Loucy (cell line): ENCODE data around the gene OSBP.

Experiments used
- H2AFZ ChIP-seq: fragments of 200-600 bp; sonication (generic); 2 replicates; pipeline ENCODE4 v1.6.0; 2016; ENCODE audit warnings: antibody characterized with exemption, mild to moderate bottlenecking, low read length, moderate library complexity
- H3F3A ChIP-seq: fragments of 200-600 bp; 2 replicates; pipeline ENCODE4 v1.6.0; 2016; ENCODE audit warnings: antibody characterized with exemption, low read depth, mild to moderate bottlenecking
- H3K27me3 ChIP-seq: fragments of 200-600 bp; sonication (generic); 2 replicates; pipeline ENCODE4 v1.6.1; 2014; ENCODE audit warnings: low read length, mild to moderate bottlenecking; ENCODE audit not compliant: insufficient read depth, poor library complexity, severe bottlenecking
- H3K36me3 ChIP-seq: fragments of 200-600 bp; sonication (generic); 2 replicates; pipeline ENCODE4 v1.6.1; 2016; ENCODE audit warnings: low read length; ENCODE audit not compliant: insufficient read depth
- H3K4me1 ChIP-seq: fragments of 200-600 bp; sonication (generic); 2 replicates; pipeline ENCODE4 v1.5.1; 2014; ENCODE audit warnings: low read length, mild to moderate bottlenecking; ENCODE audit not compliant: insufficient read depth, poor library complexity, severe bottlenecking
- H3K4me2 ChIP-seq: fragments of 200-600 bp; sonication (generic); 2 replicates; pipeline ENCODE4 v1.6.0; 2014; ENCODE audit warnings: antibody characterized with exemption, low read length, low read depth, mild to moderate bottlenecking; ENCODE audit not compliant: poor library complexity, severe bottlenecking
- H3K4me3 ChIP-seq: fragments of 200-600 bp; sonication (generic); 2 replicates; pipeline ENCODE4 v1.5.1; 2014; ENCODE audit warnings: low read length, mild to moderate bottlenecking, mixed read lengths; ENCODE audit not compliant: poor library complexity, severe bottlenecking
- H3K79me2 ChIP-seq: fragments of 200-600 bp; sonication (generic); 2 replicates; pipeline ENCODE4 v1.6.1; 2014; ENCODE audit warnings: low read length; ENCODE audit not compliant: insufficient read depth
- H3K9ac ChIP-seq: fragments of 200-600 bp; sonication (generic); 2 replicates; pipeline ENCODE4 v1.6.0; 2014; ENCODE audit warnings: mild to moderate bottlenecking, low read depth, low read length, moderate library complexity; ENCODE audit not compliant: poor library complexity, severe bottlenecking
- H3K9me2 ChIP-seq: fragments of 200-600 bp; sonication (generic); replicated peaks from 2 replicates; pipeline ENCODE4 v1.6.1; 2016; ENCODE audit warnings: low read depth, low read length, mixed read lengths
- H3K9me3 ChIP-seq: fragments of 200-600 bp; sonication (generic); 2 replicates; pipeline ENCODE4 v1.6.1; 2014; ENCODE audit warnings: mild to moderate bottlenecking, antibody characterized with exemption, low read length, low read depth; ENCODE audit not compliant: insufficient read depth
- H4K20me1 ChIP-seq: fragments of 200-600 bp; sonication (generic); 2 replicates; pipeline ENCODE4 v1.6.0; 2014; ENCODE audit warnings: antibody characterized with exemption, low read length, mild to moderate bottlenecking; ENCODE audit not compliant: insufficient read depth, poor library complexity, severe bottlenecking
- EZH2phosphoT487 ChIP-seq: fragments of 200-600 bp; IDR thresholded peaks from 2 replicates; pipeline ENCODE4 v1.6.1; 2018; ENCODE audit warnings: antibody characterized with exemption, mild to moderate bottlenecking, moderate library complexity, borderline replicate concordance
- TF ChIP-seq, protein P1 (sequence below): fragments of 200-600 bp; sonication (generic); conservative IDR thresholded peaks from 2 replicates; pipeline ENCODE4 v1.5.1; 2014; ENCODE audit warnings: mild to moderate bottlenecking, antibody characterized with exemption, low read length

OSBP gene

DNA sequence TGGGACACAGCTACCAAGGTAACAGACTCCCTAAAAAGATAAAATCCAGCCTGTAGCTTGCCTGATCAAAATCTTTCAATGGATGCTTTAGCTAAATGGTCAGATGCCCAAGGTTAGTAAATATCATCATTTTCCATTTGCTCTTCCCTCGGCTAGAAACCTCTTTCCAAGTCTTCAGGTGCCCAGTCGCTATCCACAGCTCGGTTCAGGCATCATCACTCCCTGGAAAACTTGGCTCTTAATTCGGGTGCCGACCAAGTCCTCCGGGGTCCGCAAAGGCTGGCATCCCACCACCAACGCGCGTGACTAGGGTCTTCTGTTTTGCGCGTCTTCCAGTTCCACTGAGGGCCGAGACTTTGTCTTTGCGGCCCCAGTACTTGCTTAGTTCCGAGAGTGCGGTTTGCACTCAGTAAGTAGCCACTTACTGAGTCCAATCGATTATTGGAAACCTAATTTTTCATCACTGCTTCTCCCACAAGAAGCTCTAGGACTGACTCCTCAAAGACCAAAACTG, 59.9 kb downstream of the OSBP start:
- Histone ChIP-seq H3F3A (peaks cover 15% of the 10 kb centered on the region; the same call in 1 of the 2 replicates), H3K9me3 (no peaks in the 10 kb centered on the region), H3K4me1 (peaks cover 21% of the 10 kb centered on the region), H2AFZ (peak overlapping the region; percentile 92), H3K9ac (peak overlapping the region; percentile 70), H3K36me3 (no peaks in the 10 kb centered on the region), H3K79me2 (no peaks in the 10 kb centered on the region), H3K4me3 (peak overlapping the region; percentile 76), H3K9me2 (no peaks in the 10 kb centered on the region), H3K27me3 (no peaks in the 10 kb centered on the region), H4K20me1 (no peaks in the 10 kb centered on the region), H3K4me2 (peak overlapping the region; percentile 76)
- TF ChIP-seq, protein P1, sequence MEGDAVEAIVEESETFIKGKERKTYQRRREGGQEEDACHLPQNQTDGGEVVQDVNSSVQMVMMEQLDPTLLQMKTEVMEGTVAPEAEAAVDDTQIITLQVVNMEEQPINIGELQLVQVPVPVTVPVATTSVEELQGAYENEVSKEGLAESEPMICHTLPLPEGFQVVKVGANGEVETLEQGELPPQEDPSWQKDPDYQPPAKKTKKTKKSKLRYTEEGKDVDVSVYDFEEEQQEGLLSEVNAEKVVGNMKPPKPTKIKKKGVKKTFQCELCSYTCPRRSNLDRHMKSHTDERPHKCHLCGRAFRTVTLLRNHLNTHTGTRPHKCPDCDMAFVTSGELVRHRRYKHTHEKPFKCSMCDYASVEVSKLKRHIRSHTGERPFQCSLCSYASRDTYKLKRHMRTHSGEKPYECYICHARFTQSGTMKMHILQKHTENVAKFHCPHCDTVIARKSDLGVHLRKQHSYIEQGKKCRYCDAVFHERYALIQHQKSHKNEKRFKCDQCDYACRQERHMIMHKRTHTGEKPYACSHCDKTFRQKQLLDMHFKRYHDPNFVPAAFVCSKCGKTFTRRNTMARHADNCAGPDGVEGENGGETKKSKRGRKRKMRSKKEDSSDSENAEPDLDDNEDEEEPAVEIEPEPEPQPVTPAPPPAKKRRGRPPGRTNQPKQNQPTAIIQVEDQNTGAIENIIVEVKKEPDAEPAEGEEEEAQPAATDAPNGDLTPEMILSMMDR = no peak
- TF ChIP-seq EZH2phosphoT487 = no peak

DNA sequence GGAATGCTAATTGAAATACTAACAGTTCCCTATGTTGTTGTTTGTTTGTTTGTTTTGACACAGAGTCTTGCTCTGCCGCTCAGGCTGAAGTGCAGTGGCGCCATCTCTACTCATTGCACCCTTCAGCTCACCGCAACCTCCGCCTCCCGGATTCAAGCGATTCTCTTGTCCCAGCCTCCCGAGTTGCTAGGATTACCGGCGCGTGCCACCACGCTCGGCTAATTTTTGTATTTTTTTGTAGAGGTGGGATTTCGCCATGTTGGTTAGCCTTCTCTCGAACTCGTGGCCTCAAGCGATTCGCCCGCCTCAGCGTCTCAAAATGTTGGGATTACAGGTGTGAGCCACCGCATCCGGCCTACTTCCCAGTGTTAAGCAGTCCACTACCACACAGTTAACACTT, 62.3 kb downstream of the OSBP start:
- peak overlapping the region; percentile 57; the same call in 1 of the 2 replicates for H2AFZ ChIP-seq
- H3K4me3 ChIP-seq = no peak overlapping the region
- H3K4me2 ChIP-seq = no peak overlapping the region
- no peaks in the 10 kb centered on the region for H3K79me2 ChIP-seq
- H3K36me3 ChIP-seq = no peaks in the 10 kb centered on the region
- H3K9me2 ChIP-seq = no peaks in the 10 kb centered on the region
- TF ChIP-seq, protein P1 = no peak
- no peak for TF ChIP-seq EZH2phosphoT487
- no peaks in the 10 kb centered on the region for H4K20me1 ChIP-seq
- H3K27me3 ChIP-seq = no peaks in the 10 kb centered on the region
- peaks cover 24% of the 10 kb centered on the region for H3F3A ChIP-seq
- no peaks in the 10 kb centered on the region for H3K9me3 ChIP-seq
- H3K9ac ChIP-seq = no peak overlapping the region
- H3K4me1 ChIP-seq = peaks cover 30% of the 10 kb centered on the region

DNA sequence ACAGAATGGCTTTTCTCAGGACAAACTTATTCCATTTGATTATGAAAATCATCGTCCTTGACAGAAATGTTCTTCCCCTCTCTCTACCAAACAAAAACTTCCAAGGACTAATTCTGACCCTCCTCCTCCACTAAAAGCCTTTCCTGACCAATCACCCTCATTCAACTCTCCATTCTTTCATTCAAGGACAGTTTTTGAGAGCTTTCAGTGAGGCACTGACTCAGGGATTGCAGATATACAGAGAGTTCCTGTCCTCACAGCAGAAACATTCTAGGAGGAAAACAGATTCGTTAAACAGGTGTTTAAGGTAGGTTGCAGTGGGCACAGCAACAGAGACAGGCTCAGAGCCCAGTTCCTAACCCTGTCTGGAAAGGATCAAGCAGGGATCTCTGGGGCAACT, 62.7 kb downstream of the OSBP start:
- Histone ChIP-seq H3K4me1 (peaks cover 35% of the 10 kb centered on the region), H3K27me3 (no peaks in the 10 kb centered on the region), H3F3A (peaks cover 23% of the 10 kb centered on the region), H3K36me3 (no peaks in the 10 kb centered on the region), H3K4me3 (no peak overlapping the region), H3K4me2 (no peak overlapping the region), H3K9me3 (no peaks in the 10 kb centered on the region), H3K9ac (no peak overlapping the region), H3K9me2 (no peaks in the 10 kb centered on the region), H3K79me2 (no peaks in the 10 kb centered on the region), H2AFZ (peak overlapping the region; percentile 57), H4K20me1 (no peaks in the 10 kb centered on the region)
- no peak for TF ChIP-seq EZH2phosphoT487
- TF ChIP-seq, protein P1 = no peak
